Dedifferentiated amniotic fluid mesenchymal stem cell (primary cell): ENCODE measurements around the gene EMC7.
A peak's percentile ranks its signal among the peaks of the same experiment; 100 is the strongest.

ENCODE experiments used
- DNase-seq: peaks from one replicate; pipeline ENCODE4 v3.0.0-alpha.2; 2016; ENCODE audit errors: extremely low spot score

Gene EMC7

GRCh38 chr15:34038871-34039789 is 62.5 kb downstream of the EMC7 start, which contains the start of gene AVEN:
AVEN (minus strand) TSS chr15:34039204; CDS start chr15:34039046, 158 bp downstream.
- peak; percentile 34 for DNase-seq

GRCh38 chr15:34038023-34038870 is 63.4 kb downstream of the EMC7 start:
- peak; percentile 64 for DNase-seq
